H1 (cell line): Measurements from ENCODE around the gene CCDC107. TPM values are rescaled to one million over a fixed set of nuclear protein-coding genes. Genes with fewer than 3 reads are reported as not detected.

ENCODE experiments used
- CTCF ChIA-PET: fragments of 300-600 bp; sonication (Branson Sonifier 250); formaldehyde crosslinking; loops from one replicate; lab custom pipeline; 2021; ENCODE audit not compliant: partially characterized antibody; lab: Charles Lee
- POLR2A ChIA-PET: fragments of 300-600 bp; sonication (Branson Sonifier 250); formaldehyde crosslinking; loops from one replicate; lab custom pipeline; 2021; ENCODE audit warnings: inconsistent platforms; ENCODE audit not compliant: partially characterized antibody; lab: Charles Lee
- DNase-seq, 2 experiments: peaks; one replicate each; pipeline versions ENCODE4 v3.0.0 to v3.0.0-alpha.2; 2010 to 2022; ENCODE audit warnings: low spot score in 2 of 2, low read depth in 1 of 2, mixed read lengths in 1 of 2
- FAIRE-seq: peaks from 2 replicates; lab custom pipeline; 2011; peaks lifted over from hg19 to GRCh38; lab: Jason Lieb, UNC
- H2AFZ ChIP-seq: 2 replicates; pipeline ENCODE4 v1.8.1; 2012; ENCODE audit warnings: low read length, inconsistent platforms
- H2AK5ac ChIP-seq: 2 replicates; pipeline ENCODE4 v1.6.1; 2013; ENCODE audit warnings: low read depth, low read length
- H2BK120ac ChIP-seq: replicated peaks from 2 replicates; pipeline ENCODE3; 2013; ENCODE audit warnings: low read depth, low read length, inconsistent platforms
- H2BK12ac ChIP-seq: 2 replicates; pipeline ENCODE4 v1.6.1; 2013; ENCODE audit warnings: low read depth, low read length
- H2BK15ac ChIP-seq: 2 replicates; pipeline ENCODE4 v1.6.1; 2013; ENCODE audit warnings: low read length
- H2BK20ac ChIP-seq: 2 replicates; pipeline ENCODE4 v1.6.1; 2013; ENCODE audit warnings: low read length
- H2BK5ac ChIP-seq: 2 replicates; pipeline ENCODE4 v1.6.1; 2013; ENCODE audit warnings: low read depth, low read length
- H3K14ac ChIP-seq: 2 replicates; pipeline ENCODE4 v1.6.1; 2013; ENCODE audit warnings: inconsistent platforms; ENCODE audit not compliant: insufficient read length
- H3K18ac ChIP-seq: 2 replicates; pipeline ENCODE4 v1.6.1; 2013; ENCODE audit warnings: low read length; ENCODE audit errors: extremely low read depth
- H3K23ac ChIP-seq: 2 replicates; pipeline ENCODE4 v1.6.1; 2013; ENCODE audit warnings: inconsistent platforms; ENCODE audit not compliant: insufficient read length
- H3K23me2 ChIP-seq: 2 replicates; pipeline ENCODE4 v1.6.1; 2013; ENCODE audit warnings: low read depth, low read length
- H3K27ac ChIP-seq: 2 replicates; pipeline ENCODE4 v1.6.1; 2011; ENCODE audit warnings: low read depth, low read length, inconsistent platforms
- H3K27me3 ChIP-seq, 4 experiments: replicated peaks in 1 of 4; 1 replicate in 1 of 4; 2 replicates in 3 of 4; pipeline versions ENCODE4 v1.6.1 to v1.8.1; 2011 to 2013; ENCODE audit warnings: low read length in 3 of 4, mild to moderate bottlenecking in 3 of 4, inconsistent platforms in 2 of 4, mixed read lengths in 2 of 4, moderate library complexity in 1 of 4; ENCODE audit not compliant: control insufficient read depth in 3 of 4, insufficient read depth in 3 of 4; ENCODE audit errors: extremely low read depth in 1 of 4
- H3K36me3 ChIP-seq, 4 experiments: 2 replicates each; pipeline versions ENCODE4 v1.6.1 to v1.8.1; 2011 to 2013; ENCODE audit warnings: mild to moderate bottlenecking in 4 of 4, low read length in 3 of 4, moderate library complexity in 2 of 4, control low read depth in 1 of 4, inconsistent platforms in 1 of 4; ENCODE audit not compliant: insufficient read depth in 4 of 4, control insufficient read depth in 2 of 4
- H3K4ac ChIP-seq: replicated peaks from 2 replicates; pipeline ENCODE3; 2013; ENCODE audit warnings: low read length, low read depth, mixed read lengths, inconsistent platforms; ENCODE audit not compliant: insufficient read length
- H3K4me1 ChIP-seq, 4 experiments: replicated peaks in 1 of 4; 1 replicate in 1 of 4; 2 replicates in 3 of 4; pipeline versions ENCODE4 v1.6.1 to v1.8.1; 2011 to 2013; ENCODE audit warnings: low read length in 3 of 4, inconsistent platforms in 2 of 4, mixed read lengths in 1 of 4; ENCODE audit not compliant: insufficient read depth in 4 of 4, control insufficient read depth in 3 of 4
- H3K4me2 ChIP-seq, 2 experiments: 2 replicates each; pipeline versions ENCODE4 v1.6.1 to v1.8.1; 2011 to 2013; ENCODE audit warnings: low read depth in 2 of 2, low read length in 2 of 2, control low read depth in 1 of 2, inconsistent platforms in 1 of 2, mild to moderate bottlenecking in 1 of 2; ENCODE audit not compliant: insufficient read depth in 1 of 2
- H3K4me3 ChIP-seq, 4 experiments: fragments of 200-600, 300-600 bp in 1 of 4; sonication (generic), shearing (Covaris generic), sonication (Bioruptor Twin) in 1 of 4; 2 replicates each; pipeline versions ENCODE4 v1.5.1 to v1.8.1; 2011 to 2016; ENCODE audit warnings: low read length in 4 of 4, low read depth in 3 of 4, control low read depth in 2 of 4, inconsistent platforms in 2 of 4, mild to moderate bottlenecking in 2 of 4, mixed read lengths in 1 of 4, moderate library complexity in 1 of 4; ENCODE audit not compliant: insufficient read depth in 2 of 4; ENCODE audit errors: extremely low read depth in 1 of 4
- H3K56ac ChIP-seq: replicated peaks from 2 replicates; pipeline ENCODE3; 2013; ENCODE audit warnings: low read depth, mild to moderate bottlenecking, mixed read lengths, low read length, inconsistent platforms; ENCODE audit not compliant: insufficient read length
- H3K79me1 ChIP-seq: 2 replicates; pipeline ENCODE4 v1.6.1; 2013; ENCODE audit warnings: low read depth, low read length, control low read depth
- H3K79me2 ChIP-seq, 2 experiments: 2 replicates each; pipeline versions ENCODE4 v1.6.1 to v1.8.1; 2012 to 2013; ENCODE audit warnings: low read length in 2 of 2, mild to moderate bottlenecking in 2 of 2, inconsistent platforms in 1 of 2; ENCODE audit not compliant: insufficient read depth in 2 of 2, control insufficient read depth in 1 of 2
- H3K9ac ChIP-seq, 4 experiments: replicated peaks in 1 of 4; 1 replicate in 1 of 4; 2 replicates in 3 of 4; pipeline versions ENCODE4 v1.6.1 to v1.8.1; 2011 to 2013; ENCODE audit warnings: low read depth in 3 of 4, low read length in 3 of 4, control low read depth in 2 of 4, mild to moderate bottlenecking in 2 of 4, moderate library complexity in 2 of 4, inconsistent platforms in 1 of 4; ENCODE audit errors: extremely low read depth in 1 of 4
- H3K9me3 ChIP-seq, 2 experiments: 2 replicates each; pipeline versions ENCODE4 v1.6.1 to v1.8.1; 2012 to 2013; ENCODE audit warnings: mild to moderate bottlenecking in 2 of 2, moderate library complexity in 2 of 2, control low read depth in 1 of 2, inconsistent platforms in 1 of 2, low read depth in 1 of 2, low read length in 1 of 2, mixed read lengths in 1 of 2; ENCODE audit not compliant: insufficient read depth in 2 of 2
- H4K20me1 ChIP-seq, 2 experiments: replicated peaks in 1 of 2; 2 replicates each; pipeline versions ENCODE3 to v1.8.1; 2011 to 2013; ENCODE audit warnings: inconsistent platforms in 2 of 2, low read length in 2 of 2, mild to moderate bottlenecking in 1 of 2; ENCODE audit not compliant: insufficient read depth in 2 of 2, control insufficient read depth in 1 of 2
- H4K5ac ChIP-seq: 2 replicates; pipeline ENCODE4 v1.6.1; 2013; ENCODE audit warnings: low read length, low read depth, mixed read lengths, inconsistent platforms; ENCODE audit not compliant: insufficient read length
- H4K8ac ChIP-seq: 2 replicates; pipeline ENCODE4 v1.8.0; 2013; ENCODE audit warnings: mild to moderate bottlenecking, moderate library complexity, low read length, inconsistent platforms; ENCODE audit not compliant: insufficient read depth; ENCODE audit errors: extremely low read depth
- H4K91ac ChIP-seq: replicated peaks from 2 replicates; pipeline ENCODE3; 2013; ENCODE audit warnings: low read length, mixed read lengths, inconsistent platforms; ENCODE audit not compliant: insufficient read length
- CHD2 ChIP-seq: IDR thresholded peaks from 2 replicates; pipeline ENCODE4 v1.6.1; 2012; ENCODE audit warnings: low read length, improper control_type of control experiment
- POLR2AphosphoS5 ChIP-seq: IDR thresholded peaks from 2 replicates; pipeline ENCODE4 v1.6.1; 2011; ENCODE audit warnings: low read depth, low read length
- WGBS, 2 experiments: shearing (Covaris generic) in 1 of 2; methylation state at CpG; one replicate each; pipeline versions ENCODE4 v1.1.6 to v1.1.7; 2013 to 2015; ENCODE audit warnings: low lambda C conversion rate in 2 of 2, mixed read lengths in 2 of 2, inconsistent platforms in 1 of 2, low coverage in 1 of 2, missing lambda C conversion rate in 1 of 2; ENCODE audit not compliant: insufficient replicate concordance in 2 of 2, insufficient coverage in 1 of 2, insufficient read length in 1 of 2; ENCODE audit errors: extremely low coverage in 1 of 2, missing lambda C conversion rate in 1 of 2; 5-methylcytosine and 5-hydroxymethylcytosine counted together
- polyA plus RNA-seq, 7 experiments: library from polyadenylated mRNA; depleted of rRNA in 3 of 7; stranded (reverse) in 5 of 7; unstranded in 2 of 7; fragments of >200 nt in 5 of 7; fragments of 200-250 nt in 2 of 7; gene quantifications; 1 replicate in 5 of 7; 2 replicates in 1 of 7; 4 replicates in 1 of 7; pipeline versions ENCODE4 v1.2.1 to v1.2.3, GENCODE V29; 2011 to 2013; ENCODE audit warnings: missing spikeins in 2 of 7, mixed read lengths in 2 of 7
- total RNA-seq: library from RNA; stranded (reverse); fragmentation: NEBNext Ultra II Directional; extraction: Animal tissue kit (Norgen Biotek cat#: 25700); gene quantifications from 2 replicates; pipeline ENCODE4 v1.2.1, GENCODE V29; 2021

CCDC107 gene
- total and polyA plus RNA-seq, 2 of the 8 experiments (the other 6 are each of a cell fraction or from before 2014, with no cell fraction given), result 8.2 to 9.0 TPM

GRCh38 chr9:35682051-35682450 is 24.0 kb downstream of the CCDC107 start:
- Histone ChIP-seq H3K4me3 (no peak overlapping the region), H3K27ac (no peak overlapping the region), H2BK15ac (no peak overlapping the region), H3K9me3 (no peaks in the 10 kb centered on the region), H3K79me1 (no peaks in the 10 kb centered on the region), H2AFZ (no peak overlapping the region), H2BK120ac (no peak overlapping the region), H3K18ac (no peak overlapping the region), H3K23ac (no peak overlapping the region), H4K20me1 (peaks cover 5 to 8% of the 10 kb centered on the region in 2 experiments), H3K4me2 (no peak overlapping the region), H2BK12ac (no peak overlapping the region), H3K4me1 (peaks cover 0 to 6% (median 2%) of the 10 kb centered on the region in 4 experiments; a peak in 2 of 7 replicates), H4K91ac (no peak overlapping the region), H4K8ac (no peak overlapping the region), H3K56ac (no peak overlapping the region), H2BK5ac (no peak overlapping the region), H2AK5ac (no peak overlapping the region), H4K5ac (no peak overlapping the region), H3K27me3 (no peaks in the 10 kb centered on the region), H3K23me2 (no peaks in the 10 kb centered on the region), H3K79me2 (no peaks in the 10 kb centered on the region; a peak in 1 of 4 replicates), H3K9ac (no peak overlapping the region), H3K4ac (no peak overlapping the region), H3K14ac (no peak overlapping the region), H3K36me3 (peaks cover 14 to 43% (median 30%) of the 10 kb centered on the region in 4 experiments), H2BK20ac (no peak overlapping the region)
- WGBS, 2 experiments, result 90% methylated on average over 6 of the region's 6 CpGs; no CpG with 5 or more reads in 1 of the 2 experiments
- CTCF ChIA-PET, result interaction anchor here (0.9 kb wide), 1 partner anchor 54 kb away, joined by 3 read pairs; no protein-coding TSS in a partner anchor
- DNase-seq (no peak), FAIRE-seq (no peak)
- POLR2A ChIA-PET, result interaction anchor here (1.5 to 8.4 kb wide), 4 partner anchors 8 to 24 kb away, joined by 3 to 55 read pairs (median 28); partner anchors contain the start of genes ARHGEF39, CA9, CCDC107 and RMRP
- no peak for TF ChIP-seq CHD2
- peak; percentile 68; the same call in 1 of the 2 replicates for TF ChIP-seq POLR2AphosphoS5
